GM18519 (cell line): Measurements from ENCODE around the gene ANAPC1.
"Not testable (repeated sequence)": the region's sequence is repeated elsewhere in the genome, so short reads cannot be mapped to it uniquely, and the experiment has no call there.

Source experiments
- ATAC-seq: cut with Tn5 transposase; IDR thresholded peaks from one replicate; pipeline ENCODE4 v1.9.1; 2021; ENCODE audit warnings: mild to moderate bottlenecking, moderate library complexity; ENCODE audit not compliant: unreplicated experiment, low FRiP score

Gene ANAPC1

GRCh38 chr2:111741517-111741916 lies 142.5 kb downstream of the ANAPC1 start:
- not testable (repeated sequence) for ATAC-seq

GRCh38 chr2:111735838-111736721 lies 147.9 kb downstream of the ANAPC1 start:
- ATAC-seq = not testable (repeated sequence)

- ATAC-seq = not testable (repeated sequence)
Observed at GRCh38 chr2:111735420-111735819, 148.6 kb downstream of the ANAPC1 start.

GRCh38 chr2:111729812-111730458 lies 154.1 kb downstream of the ANAPC1 start:
- ATAC-seq = not testable (repeated sequence)

- not testable (repeated sequence) for ATAC-seq
Observed at GRCh38 chr2:111727611-111728110, 156.3 kb downstream of the ANAPC1 start.

- ATAC-seq = not testable (repeated sequence)
Observed at GRCh38 chr2:111725742-111726141, 158.3 kb downstream of the ANAPC1 start.

GRCh38 chr2:111719610-111720009 lies 164.4 kb downstream of the ANAPC1 start:
- not testable (repeated sequence) for ATAC-seq
